NT2/D1 (cell line): Measurements from ENCODE around the gene MPIG6B.

ENCODE experiments used
- SUZ12 ChIP-seq: IDR thresholded peaks from 2 replicates; pipeline ENCODE4 v1.6.1; 2011; ENCODE audit not compliant: insufficient read length, insufficient read depth; ENCODE audit errors: extremely low read depth
- ZNF274 ChIP-seq: IDR thresholded peaks from 2 replicates; pipeline ENCODE4 v1.6.1; 2011; ENCODE audit warnings: mild to moderate bottlenecking, low read depth, low read length

- TF ChIP-seq ZNF274: no peak
- TF ChIP-seq SUZ12: no peak
Observed at GRCh38 chr6:31739639-31740396, 16.6 kb downstream of the MPIG6B start, which contains the start of gene MSH5.
